PC-9 (cell line): ENCODE measurements around the gene FOXN1. TPM values are rescaled to one million over a fixed set of nuclear protein-coding genes. Genes with fewer than 3 reads are reported as not detected.
"Not testable (repeated sequence)": the region's sequence is repeated elsewhere in the genome, so short reads cannot be mapped to it uniquely, and the experiment has no call there.

Source experiments
- Bru-seq: library from RNA; stranded (reverse); fragments of 400-500 nt; gene quantifications from one replicate; lab custom pipeline; 2021; lab: Mats Ljungman, UMichigan
- BruChase-seq, 2 experiments: library from RNA; stranded (reverse); fragments of 400-500 nt; gene quantifications; one replicate each; lab custom pipeline; 2021; lab: Mats Ljungman, UMichigan
- BruUV-seq: library from RNA; stranded (reverse); fragments of 400-500 nt; replicated peaks from 2 replicates; lab custom pipeline; 2021; lab: Mats Ljungman, UMichigan
- CTCF ChIA-PET: fragments of 300-600 bp; sonication (Branson Sonifier 250); formaldehyde crosslinking; loops from one replicate; lab custom pipeline; 2022; ENCODE audit warnings: antibody characterized with exemption; lab: Charles Lee
- POLR2A ChIA-PET: fragments of 300-600 bp; sonication (Branson Sonifier 250); formaldehyde crosslinking; loops from one replicate; lab custom pipeline; 2022; ENCODE audit warnings: antibody characterized with exemption; ENCODE audit not compliant: unreplicated experiment; lab: Charles Lee
- DNase-seq, 2 experiments: peaks; one replicate each; pipeline versions ENCODE4 v3.0.0 to v3.0.0-alpha.2; 2015 to 2022; ENCODE audit warnings: mixed read lengths in 1 of 2
- H2AFZ ChIP-seq: fragments of 200-600 bp; sonication (generic); 2 replicates; pipeline ENCODE4 v1.8.1; 2017; ENCODE audit warnings: antibody characterized with exemption
- H3F3A ChIP-seq: fragments of 200-600 bp; sonication (generic); 2 replicates; pipeline ENCODE4 v1.8.1; 2017; ENCODE audit warnings: antibody characterized with exemption, mild to moderate bottlenecking, low read depth; ENCODE audit not compliant: insufficient read depth
- H3K27ac ChIP-seq: fragments of 200-600 bp; sonication (generic); 2 replicates; pipeline ENCODE4 v1.6.1; 2016; ENCODE audit warnings: mixed run types
- H3K27me3 ChIP-seq: fragments of 200-600 bp; sonication (generic); 2 replicates; pipeline ENCODE4 v1.6.1; 2016; ENCODE audit warnings: low read depth, mixed run types; ENCODE audit not compliant: insufficient read depth
- H3K36me3 ChIP-seq: fragments of 200-600 bp; sonication (generic); 2 replicates; pipeline ENCODE4 v1.6.1; 2016; ENCODE audit warnings: low read depth, mixed run types
- H3K4me1 ChIP-seq: fragments of 200-600 bp; sonication (generic); replicated peaks from 2 replicates; pipeline ENCODE4 v1.6.1; 2016; ENCODE audit warnings: mixed run types; ENCODE audit not compliant: insufficient read depth
- H3K4me2 ChIP-seq: fragments of 200-600 bp; sonication (generic); 2 replicates; pipeline ENCODE4 v1.6.1; 2017; ENCODE audit warnings: mixed run types
- H3K4me3 ChIP-seq: fragments of 200-600 bp; sonication (generic); 2 replicates; pipeline ENCODE4 v1.6.1; 2016; ENCODE audit warnings: mixed run types
- H3K79me2 ChIP-seq: fragments of 200-600 bp; sonication (generic); 2 replicates; pipeline ENCODE4 v1.6.1; 2017; ENCODE audit warnings: low read depth, mixed run types
- H3K9me2 ChIP-seq: fragments of 200-600 bp; sonication (generic); 2 replicates; pipeline ENCODE4 v1.8.1; 2017; ENCODE audit warnings: mild to moderate bottlenecking; ENCODE audit not compliant: insufficient read depth
- H3K9me3 ChIP-seq: fragments of 200-600 bp; sonication (generic); 2 replicates; pipeline ENCODE4 v1.8.1; 2016; ENCODE audit warnings: low read depth; ENCODE audit not compliant: insufficient read depth
- H4K20me1 ChIP-seq: fragments of 200-600 bp; sonication (generic); 2 replicates; pipeline ENCODE4 v1.8.1; 2017; ENCODE audit not compliant: insufficient read depth
- CTCF ChIP-seq: fragments of 200-600 bp; sonication (generic); conservative IDR thresholded peaks from 2 replicates; pipeline ENCODE4 v1.6.1; 2017; ENCODE audit warnings: mixed run types, antibody characterized with exemption, mild to moderate bottlenecking, moderate library complexity
- EZH2 ChIP-seq: fragments of 200-600 bp; sonication (generic); IDR thresholded peaks from 2 replicates; pipeline ENCODE4 v1.8.0; 2017; ENCODE audit warnings: antibody characterized with exemption, low read depth
- intact Hi-C: fragments of 100-400 bp; cut with micrococcal nuclease; formaldehyde crosslinking; loops from one replicate; pipeline ENCODE4 v1.10.0; 2022; ENCODE audit not compliant: unreplicated experiment
- long read RNA-seq: library from polyadenylated mRNA; stranded (forward); transcript quantifications from one replicate; pipeline ENCODE4 v2.0.0, GENCODE V29; 2022
- total RNA-seq: library from RNA; stranded (reverse); gene quantifications from 2 replicates; pipeline ENCODE4 v1.2.3, GENCODE V29; 2021

FOXN1 gene
- total RNA-seq (not detected in 2 replicates), Bru-seq, nascent RNA (percentile 3 among the genes with signal in this experiment), BruChase-seq, experiment 1, labeled RNA remaining after a 2-hour chase (percentile 4 among the genes with signal in this experiment), BruChase-seq, experiment 2, labeled RNA remaining after a 6-hour chase (not detected)
- long read RNA-seq, partial matches to known transcripts, result 0 of 1 reads
- long read RNA-seq, other reads (novel, unspliced or antisense), result 1 of 1 reads

- ChIA-PET CTCF (no interaction called here), POLR2A (interaction anchor here (0.7 kb wide), 2 partner anchors 34 to 307 kb away, joined by 3 to 4 read pairs; no protein-coding TSS in a partner anchor)
- Histone ChIP-seq H4K20me1 (no peaks in the 10 kb centered on the region), H2AFZ (no peak within 1 kb of the TSS), H3K36me3 (no peaks in the 10 kb centered on the region), H3K79me2 (no peaks in the 10 kb centered on the region), H3K4me2 (no peak within 1 kb of the TSS), H3K27ac (no peak within 1 kb of the TSS), H3K4me1 (no peaks in the 10 kb centered on the region), H3K9me2 (no peaks in the 10 kb centered on the region), H3K27me3 (peaks cover 62% of the 10 kb centered on the region), H3K4me3 (no peak within 1 kb of the TSS), H3F3A (0 out of 2 replicates have a peak, but pooled peaks cover 2% of the 10 kb centered on the region), H3K9me3 (no peaks in the 10 kb centered on the region)
- no TSS peak for BruUV-seq
- TF ChIP-seq CTCF (no peak), EZH2 (no peak)
- intact Hi-C loops, result no loop called here
- DNase-seq, result no peak
Measured at GRCh38 chr17:28505986-28506665, at the start of gene FOXN1. FOXN1 (plus strand) TSS chr17:28506348; CDS start chr17:28523970, 17,622 bp downstream.

GRCh38 chr17:28457890-28458289 lies 48.3 kb upstream of the FOXN1 start:
- Histone ChIP-seq H3K79me2 (no peaks in the 10 kb centered on the region), H3K9me2 (no peaks in the 10 kb centered on the region), H3K27ac (no peak overlapping the region), H3K27me3 (0 out of 2 replicates have a peak, but pooled peaks cover 4% of the 10 kb centered on the region), H3K9me3 (no peaks in the 10 kb centered on the region), H4K20me1 (no peaks in the 10 kb centered on the region), H3K4me1 (no peaks in the 10 kb centered on the region), H3K4me3 (no peak overlapping the region), H3K4me2 (no peak overlapping the region), H3K36me3 (no peaks in the 10 kb centered on the region), H2AFZ (no peak overlapping the region), H3F3A (no peaks in the 10 kb centered on the region; the same call in 1 of the 2 replicates)
- CTCF ChIA-PET, result no interaction called here
- POLR2A ChIA-PET, result no interaction called here
- intact Hi-C loops, result no loop called here
- BruUV-seq, result no TSS peak
- TF ChIP-seq EZH2, result no peak
- no peak for TF ChIP-seq CTCF
- no peak for DNase-seq

GRCh38 chr17:28458881-28459280 lies 47.3 kb upstream of the FOXN1 start:
- DNase-seq, H3K27ac ChIP-seq, POLR2A ChIA-PET, CTCF ChIA-PET, H3K4me3 ChIP-seq, H2AFZ ChIP-seq, H3K27me3 ChIP-seq, H3K36me3 ChIP-seq, H3K79me2 ChIP-seq, H4K20me1 ChIP-seq, H3K9me3 ChIP-seq, H3K4me1 ChIP-seq, intact Hi-C loops, H3K9me2 ChIP-seq, BruUV-seq, H3K4me2 ChIP-seq, H3F3A ChIP-seq: not testable (repeated sequence)
